K562 (cell line): Measurements from ENCODE around the gene CKMT2. TPM values are rescaled to one million over a fixed set of nuclear protein-coding genes. Genes with fewer than 3 reads are reported as not detected.

Experiments
- ATAC-seq: fragments of 200-7000 bp; cut with Tn5 transposase; 3 replicates; pipeline ENCODE4 v1.9.1; 2020; ENCODE audit warnings: moderate library complexity
- BruUV-seq: library from RNA; stranded (reverse); fragments of 400-500 nt; replicated peaks from 2 replicates; lab custom pipeline; 2021; lab: Mats Ljungman, UMichigan
- CTCF ChIA-PET: fragments of 300-600 bp; formaldehyde crosslinking; extraction: SDS; loops from one replicate; lab custom pipeline; 2021; ENCODE audit warnings: low intra/inter-chr PET ratio; lab: Yijun Ruan, JAX
- POLR2A ChIA-PET: fragments of 300-600, 350-650 bp; sonication (Branson Sonifier 250); formaldehyde crosslinking; extraction: SDS; loops from one replicate; lab custom pipeline; 2021; ENCODE audit warnings: antibody characterized with exemption, inconsistent platforms; lab: Yijun Ruan, JAX
- DNase-seq, 4 experiments: peaks; one replicate each; pipeline versions ENCODE4 v3.0.0 to v3.0.0-alpha.2; 2011 to 2018; ENCODE audit warnings: low spot score in 3 of 4, mixed read lengths in 3 of 4; ENCODE audit errors: extremely low read depth in 1 of 4
- FAIRE-seq: peaks from 2 replicates; lab custom pipeline; 2011; peaks lifted over from hg19 to GRCh38; lab: Jason Lieb, UNC
- H2AFZ ChIP-seq: 2 replicates; pipeline ENCODE4 v1.6.0; 2011; ENCODE audit warnings: low read depth, low read length, control low read depth, inconsistent platforms
- H3K27ac ChIP-seq: fragments of 200-600 bp; 3 replicates; pipeline ENCODE4 v1.8.0; 2011; ENCODE audit warnings: low read depth, mild to moderate bottlenecking, control low read depth, inconsistent platforms, low read length, moderate library complexity, mixed read lengths; ENCODE audit errors: extremely low read depth
- H3K27me3 ChIP-seq, 2 experiments: fragments of 300-600 bp in 1 of 2; 2 replicates in 1 of 2; 3 replicates in 1 of 2; pipeline versions ENCODE4 v1.6.0 to v1.8.0; 2011; ENCODE audit warnings: inconsistent platforms in 2 of 2, low read length in 2 of 2, mild to moderate bottlenecking in 1 of 2, mixed read lengths in 1 of 2, moderate library complexity in 1 of 2; ENCODE audit not compliant: control insufficient read depth in 2 of 2, insufficient read depth in 2 of 2
- H3K36me3 ChIP-seq: fragments of 300-600 bp; 3 replicates; pipeline ENCODE4 v1.8.0; 2011; ENCODE audit warnings: mild to moderate bottlenecking, low read length, inconsistent platforms; ENCODE audit not compliant: control insufficient read depth, insufficient read depth
- H3K4me1 ChIP-seq, 2 experiments: fragments of 200-600 bp in 1 of 2; replicated peaks in 1 of 2; 2 replicates in 1 of 2; 3 replicates in 1 of 2; pipeline versions ENCODE4 v1.5.1 to v1.8.0; 2011; ENCODE audit warnings: inconsistent platforms in 2 of 2, low read length in 2 of 2, mild to moderate bottlenecking in 1 of 2, mixed read lengths in 1 of 2, moderate library complexity in 1 of 2; ENCODE audit not compliant: control insufficient read depth in 2 of 2, insufficient read depth in 2 of 2
- H3K4me2 ChIP-seq: 2 replicates; pipeline ENCODE4 v1.6.1; 2011; ENCODE audit warnings: low read length, control low read depth, inconsistent platforms, mixed read lengths; ENCODE audit not compliant: insufficient read depth
- H3K4me3 ChIP-seq: fragments of 200-600 bp; sonication (generic), shearing (Covaris generic); 2 replicates; pipeline ENCODE4 v1.5.1; 2016; ENCODE audit warnings: control low read depth, inconsistent platforms
- H3K79me2 ChIP-seq: fragments of 200-600 bp; 3 replicates; pipeline ENCODE4 v1.8.0; 2011; ENCODE audit warnings: low read length, inconsistent platforms; ENCODE audit not compliant: control insufficient read depth, insufficient read depth
- H3K9ac ChIP-seq, 2 experiments: 2 replicates each; pipeline versions ENCODE4 v1.6.0 to v1.6.1; 2011; ENCODE audit warnings: low read depth in 2 of 2, low read length in 2 of 2, control low read depth in 1 of 2, inconsistent platforms in 1 of 2, mild to moderate bottlenecking in 1 of 2, mixed read lengths in 1 of 2; ENCODE audit not compliant: insufficient read depth in 1 of 2
- H3K9me1 ChIP-seq: one replicate; pipeline ENCODE4 v1.6.0; 2011; ENCODE audit warnings: inconsistent platforms, mild to moderate bottlenecking, low read length, moderate library complexity; ENCODE audit not compliant: control insufficient read depth, insufficient read depth
- H3K9me3 ChIP-seq: replicated peaks from 2 replicates; pipeline ENCODE4 v1.5.1; 2011; ENCODE audit warnings: low read depth, low read length, inconsistent platforms; ENCODE audit not compliant: control insufficient read depth, insufficient read depth
- H4K20me1 ChIP-seq: replicated peaks from 2 replicates; pipeline ENCODE4 v1.6.1; 2011; ENCODE audit warnings: low read length, inconsistent platforms, mixed read lengths; ENCODE audit not compliant: control insufficient read depth, insufficient read depth
- LCOR ChIP-seq: sonication (generic); formaldehyde crosslinking; IDR thresholded peaks from 2 replicates; pipeline ENCODE4 v1.8.0; 2022; ENCODE audit warnings: mild to moderate bottlenecking, missing genetic modification reagents
- MAX ChIP-seq: sonication (generic); formaldehyde crosslinking; IDR thresholded peaks from 2 replicates; pipeline ENCODE4 v1.9.0; 2022; ENCODE audit warnings: mild to moderate bottlenecking, missing genetic modification reagents
- POLR2A ChIP-seq: fragments of 450-650 bp; conservative IDR thresholded peaks from 2 replicates; pipeline ENCODE4 v1.6.1; 2016
- PREB ChIP-seq: sonication (generic); formaldehyde crosslinking; IDR thresholded peaks from 2 replicates; pipeline ENCODE4 v1.8.1; 2023; ENCODE audit warnings: mild to moderate bottlenecking, missing genetic modification reagents
- RBM25 ChIP-seq: fragments of 200-400 bp; formaldehyde crosslinking; IDR thresholded peaks from 2 replicates; pipeline ENCODE4 v1.6.1; 2018; ENCODE audit warnings: low read length, low read depth, moderate library complexity; ENCODE audit not compliant: severe bottlenecking
- RREB1 ChIP-seq: fragments of 250-450 bp; sonication (Bioruptor Pico); IDR thresholded peaks from 2 replicates; pipeline ENCODE4 v1.4.0; 2020
- TAF15 ChIP-seq: fragments of 200-400 bp; formaldehyde crosslinking; IDR thresholded peaks from 2 replicates; pipeline ENCODE4 v1.6.1; 2017; ENCODE audit warnings: mild to moderate bottlenecking, low read depth, low read length, moderate library complexity
- TRIM28 ChIP-seq: fragments of 450-650 bp; IDR thresholded peaks from 2 replicates; pipeline ENCODE4 v1.6.1; 2017
- ZNF41 ChIP-seq: fragments of 250-450 bp; sonication (Bioruptor Pico); conservative IDR thresholded peaks from 2 replicates; pipeline ENCODE4 v1.4.0; 2020; ENCODE audit warnings: mild to moderate bottlenecking
- WGBS: fragments of 100-300 bp; shearing (Covaris generic); methylation state at CpG from one replicate; pipeline ENCODE4 v1.1.6; 2016; ENCODE audit warnings: low coverage, mixed read lengths; ENCODE audit not compliant: insufficient coverage; ENCODE audit errors: missing lambda C conversion rate; 5-methylcytosine and 5-hydroxymethylcytosine counted together
- in situ Hi-C: fragments of 300-500 bp; cut with MboI; formaldehyde crosslinking; loops from 4 replicates; pipeline ENCODE4 v1.15.0; 2018; ENCODE audit warnings: inconsistent platforms, mixed read lengths
- intact Hi-C: fragments of 100-400 bp; cut with micrococcal nuclease; formaldehyde crosslinking; loops from 2 replicates; pipeline ENCODE4 v1.14.2; 2022
- polyA plus RNA-seq, 8 experiments: library from polyadenylated mRNA; depleted of rRNA in 4 of 8; stranded (reverse) in 5 of 8; unstranded in 3 of 8; fragments of >200 nt; fragmentation: Nextera tagmentation in 2 of 8; fragmentation: Illumina TruSeq in 1 of 8; extraction: Ambion mirVana in 2 of 8; extraction: Trizol in 1 of 8; gene quantifications; 2 replicates each; pipeline versions ENCODE4 v1.2.1 to v1.2.3, GENCODE V29; 2011 to 2014; ENCODE audit warnings: inconsistent platforms in 1 of 8, missing spikeins in 1 of 8
- total RNA-seq, 7 experiments: library from RNA; depleted of rRNA in 6 of 7; stranded (reverse); fragments of >200 nt in 6 of 7; fragmentation: Illumina TruSeq in 2 of 7; extraction: Trizol in 2 of 7; gene quantifications; 2 replicates each; pipeline versions ENCODE4 v1.2.1 to v1.2.3, GENCODE V29; 2011 to 2021; ENCODE audit warnings: low replicate concordance in 1 of 7

Gene CKMT2
- total and polyA plus RNA-seq, 9 of the 15 experiments (the other 6 are each of a cell fraction or from before 2014, with no cell fraction given), result 0.03 TPM; not detected in 8

- TF ChIP-seq RREB1 (CRISPR knock-in tag), result no peak
Measured at GRCh38 chr5:81235287-81236072, 2.4 kb downstream of the CKMT2 start (continued).

GRCh38 chr5:81238460-81238859 is 5.3 kb downstream of the CKMT2 start:
- intact Hi-C loops, result no loop called here
- POLR2A ChIA-PET, result interaction anchor here (0.6 to 1.1 kb wide), 2 partner anchors 37 to 101 kb away, joined by 3 read pairs; no protein-coding TSS in a partner anchor
- no peak overlapping the region for H3K4me2 ChIP-seq
- H3K36me3 ChIP-seq, result no peaks in the 10 kb centered on the region
- no peak overlapping the region for H3K9ac ChIP-seq
- no peaks in the 10 kb centered on the region for H3K27me3 ChIP-seq
- peaks cover 0 to under 1% of the 10 kb centered on the region in 2 experiments; a peak in 1 of 5 replicates for H3K4me1 ChIP-seq
- CTCF ChIA-PET, result no interaction called here
- no TSS peak for BruUV-seq
- in situ Hi-C loops, result no loop called here
- WGBS, result 68% methylated on average over 4 of the region's 4 CpGs
- no peak overlapping the region for H3K27ac ChIP-seq
- no peaks in the 10 kb centered on the region for H3K9me1 ChIP-seq
- no peak for TF ChIP-seq TAF15
- TF ChIP-seq PREB, result no peak
- no peak for TF ChIP-seq POLR2A
- TF ChIP-seq ZNF41 (CRISPR knock-in tag), result no peak
- no peak for TF ChIP-seq MAX (CRISPR knock-in tag)
- TF ChIP-seq TRIM28, result no peak
- TF ChIP-seq RBM25, result no peak
- no peak for TF ChIP-seq LCOR (CRISPR knock-in tag)
- H3K9me3 ChIP-seq, result no peaks in the 10 kb centered on the region
- H3K79me2 ChIP-seq, result no peaks in the 10 kb centered on the region
- peak; percentile 6 for FAIRE-seq
- H2AFZ ChIP-seq, result no peak overlapping the region
- no peaks in the 10 kb centered on the region for H4K20me1 ChIP-seq
- DNase-seq, result no peak
- H3K4me3 ChIP-seq, result no peak overlapping the region
- no peak for ATAC-seq
